Measurements from ENCODE around the gene NDUFS7. TPM values are rescaled to one million over a fixed set of nuclear protein-coding genes. Genes with fewer than 3 reads are reported as not detected.

NDUFS7 gene
- total and polyA plus RNA-seq, 9 of the 15 experiments (the other 6 are each of a cell fraction or from before 2014, with no cell fraction given) = 6.0 to 271 (median 60.6) TPM

DNA sequence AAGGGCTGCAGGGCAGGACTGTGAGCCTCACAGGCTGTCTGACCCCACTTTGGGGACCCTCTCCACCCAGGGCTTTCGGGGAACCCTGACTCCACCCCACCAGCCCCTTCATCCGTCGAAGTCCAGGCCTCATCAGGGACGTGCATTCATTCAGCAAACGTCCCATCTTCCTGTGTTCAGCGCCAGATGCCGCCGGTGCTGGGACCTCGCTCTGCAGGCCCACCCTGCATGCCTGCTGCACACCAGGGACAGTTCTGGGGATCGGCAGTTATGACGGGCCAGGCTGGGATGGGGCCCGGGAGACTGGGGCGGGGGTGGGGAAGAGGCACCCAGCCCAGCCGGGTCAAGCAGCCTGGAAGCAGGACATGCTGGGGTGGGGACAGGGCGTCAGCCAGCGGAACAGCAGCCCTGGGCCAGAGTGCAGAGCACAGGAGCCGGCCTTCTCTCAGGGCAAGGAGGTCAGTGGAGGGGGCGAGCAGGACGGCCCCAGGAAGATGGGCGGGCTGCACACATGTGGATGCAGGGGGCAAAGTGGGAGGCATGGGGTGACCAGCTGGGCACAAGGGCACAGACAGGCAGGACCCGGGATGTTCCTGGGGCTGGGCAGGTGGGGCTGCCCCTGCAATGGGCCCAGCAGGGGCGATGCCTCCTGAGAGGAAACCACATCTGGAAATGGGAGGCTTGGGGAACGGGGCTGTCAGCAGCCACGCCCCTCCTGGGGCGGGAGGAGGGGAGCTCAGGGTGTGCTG is 12.5 kb downstream of the NDUFS7 start (continued):
- TF ChIP-seq, protein P1, sequence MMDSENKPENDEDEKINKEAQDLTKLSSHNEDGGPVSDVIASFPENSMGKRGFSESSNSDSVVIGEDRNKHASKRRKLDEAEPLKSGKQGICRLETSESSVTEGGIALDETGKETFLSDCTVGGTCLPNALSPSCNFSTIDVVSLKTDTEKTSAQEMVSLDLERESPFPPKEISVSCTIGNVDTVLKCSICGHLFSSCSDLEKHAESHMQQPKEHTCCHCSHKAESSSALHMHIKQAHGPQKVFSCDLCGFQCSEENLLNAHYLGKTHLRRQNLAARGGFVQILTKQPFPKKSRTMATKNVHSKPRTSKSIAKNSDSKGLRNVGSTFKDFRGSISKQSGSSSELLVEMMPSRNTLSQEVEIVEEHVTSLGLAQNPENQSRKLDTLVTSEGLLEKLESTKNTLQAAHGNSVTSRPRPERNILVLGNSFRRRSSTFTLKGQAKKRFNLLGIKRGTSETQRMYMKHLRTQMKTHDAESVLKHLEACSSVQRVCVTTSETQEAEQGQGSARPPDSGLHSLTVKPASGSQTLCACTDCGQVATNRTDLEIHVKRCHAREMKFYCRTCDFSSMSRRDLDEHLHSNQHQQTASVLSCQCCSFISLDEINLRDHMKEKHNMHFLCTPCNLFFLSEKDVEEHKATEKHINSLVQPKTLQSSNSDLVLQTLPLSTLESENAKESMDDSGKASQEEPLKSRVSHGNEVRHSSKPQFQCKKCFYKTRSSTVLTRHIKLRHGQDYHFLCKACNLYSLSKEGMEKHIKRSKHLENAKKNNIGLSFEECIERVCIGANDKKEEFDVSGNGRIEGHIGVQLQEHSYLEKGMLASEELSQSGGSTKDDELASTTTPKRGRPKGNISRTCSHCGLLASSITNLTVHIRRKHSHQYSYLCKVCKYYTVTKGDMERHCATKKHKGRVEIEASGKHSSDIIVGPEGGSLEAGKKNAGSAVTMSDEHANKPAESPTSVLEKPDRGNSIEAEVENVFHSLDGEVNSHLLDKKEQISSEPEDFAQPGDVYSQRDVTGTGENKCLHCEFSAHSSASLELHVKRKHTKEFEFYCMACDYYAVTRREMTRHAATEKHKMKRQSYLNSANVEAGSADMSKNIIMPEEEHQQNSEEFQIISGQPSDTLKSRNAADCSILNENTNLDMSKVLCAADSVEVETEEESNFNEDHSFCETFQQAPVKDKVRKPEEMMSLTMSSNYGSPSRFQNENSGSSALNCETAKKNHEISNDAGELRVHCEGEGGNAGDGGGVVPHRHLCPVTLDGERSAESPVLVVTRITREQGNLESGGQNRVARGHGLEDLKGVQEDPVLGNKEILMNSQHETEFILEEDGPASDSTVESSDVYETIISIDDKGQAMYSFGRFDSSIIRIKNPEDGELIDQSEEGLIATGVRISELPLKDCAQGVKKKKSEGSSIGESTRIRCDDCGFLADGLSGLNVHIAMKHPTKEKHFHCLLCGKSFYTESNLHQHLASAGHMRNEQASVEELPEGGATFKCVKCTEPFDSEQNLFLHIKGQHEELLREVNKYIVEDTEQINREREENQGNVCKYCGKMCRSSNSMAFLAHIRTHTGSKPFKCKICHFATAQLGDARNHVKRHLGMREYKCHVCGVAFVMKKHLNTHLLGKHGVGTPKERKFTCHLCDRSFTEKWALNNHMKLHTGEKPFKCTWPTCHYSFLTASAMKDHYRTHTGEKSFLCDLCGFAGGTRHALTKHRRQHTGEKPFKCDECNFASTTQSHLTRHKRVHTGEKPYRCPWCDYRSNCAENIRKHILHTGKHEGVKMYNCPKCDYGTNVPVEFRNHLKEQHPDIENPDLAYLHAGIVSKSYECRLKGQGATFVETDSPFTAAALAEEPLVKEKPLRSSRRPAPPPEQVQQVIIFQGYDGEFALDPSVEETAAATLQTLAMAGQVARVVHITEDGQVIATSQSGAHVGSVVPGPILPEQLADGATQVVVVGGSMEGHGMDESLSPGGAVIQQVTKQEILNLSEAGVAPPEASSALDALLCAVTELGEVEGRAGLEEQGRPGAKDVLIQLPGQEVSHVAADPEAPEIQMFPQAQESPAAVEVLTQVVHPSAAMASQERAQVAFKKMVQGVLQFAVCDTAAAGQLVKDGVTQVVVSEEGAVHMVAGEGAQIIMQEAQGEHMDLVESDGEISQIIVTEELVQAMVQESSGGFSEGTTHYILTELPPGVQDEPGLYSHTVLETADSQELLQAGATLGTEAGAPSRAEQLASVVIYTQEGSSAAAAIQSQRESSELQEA (IDR thresholded peaks at IDR 0.05; ENCODE audit: low read depth) = no peak
- no peak for TF ChIP-seq CTBP1 (IDR thresholded peaks at IDR 0.05; ENCODE audit: borderline replicate concordance)
